WTC11 (cell line): ENCODE data around the gene LYL1. TPM values are rescaled to one million over a fixed set of nuclear protein-coding genes. Genes with fewer than 3 reads are reported as not detected.

Source experiments
- ATAC-seq: fragments of 200-7000 bp; cut with Tn5 transposase; 2 replicates; pipeline ENCODE4 v1.10.0; 2021; ENCODE audit warnings: mild to moderate bottlenecking, moderate library complexity
- CTCF ChIA-PET: fragments of 300-600 bp; sonication (Branson Sonifier 250); formaldehyde crosslinking; loops from one replicate; lab custom pipeline; 2021; ENCODE audit warnings: antibody characterized with exemption; lab: Charles Lee
- POLR2A ChIA-PET: fragments of 350-600 bp; sonication (Branson Sonifier 250); formaldehyde crosslinking; loops from one replicate; lab custom pipeline; 2021; ENCODE audit warnings: antibody characterized with exemption; lab: Charles Lee
- DNase-seq: peaks from one replicate; pipeline ENCODE4 v3.0.0; 2021; ENCODE audit warnings: low spot score
- H3K27ac Mint-ChIP-seq: 2 replicates; pipeline ENCODE4 v1.8.0; 2021; ENCODE audit warnings: mixed read lengths
- H3K27me3 Mint-ChIP-seq: 2 replicates; pipeline ENCODE4 v1.8.0; 2021; ENCODE audit warnings: low read depth, mild to moderate bottlenecking, moderate library complexity, mixed read lengths
- H3K36me3 Mint-ChIP-seq: 2 replicates; pipeline ENCODE4 v1.8.0; 2021; ENCODE audit warnings: mixed read lengths
- H3K4me1 Mint-ChIP-seq: 2 replicates; pipeline ENCODE4 v1.8.0; 2022; ENCODE audit warnings: mixed read lengths
- H3K4me3 Mint-ChIP-seq: 2 replicates; pipeline ENCODE4 v1.8.0; 2021; ENCODE audit warnings: mild to moderate bottlenecking, moderate library complexity, mixed read lengths
- H3K9me3 Mint-ChIP-seq: 2 replicates; pipeline ENCODE4 v1.8.0; 2021; ENCODE audit warnings: mixed read lengths
- CDX4 ChIP-seq: fragments of 250-450 bp; sonication (Bioruptor Pico); IDR thresholded peaks from 2 replicates; pipeline ENCODE4 v1.9.0; 2021; ENCODE audit warnings: moderate library complexity, mild to moderate bottlenecking, inconsistent platforms, borderline replicate concordance
- CREB1 ChIP-seq: sonication (generic); formaldehyde crosslinking; IDR thresholded peaks from 2 replicates; pipeline ENCODE4 v1.8.0; 2023; ENCODE audit warnings: mild to moderate bottlenecking, missing genetic modification reagents
- E2F1 ChIP-seq: sonication (generic); formaldehyde crosslinking; IDR thresholded peaks from 2 replicates; pipeline ENCODE4 v1.8.0; 2022; ENCODE audit warnings: mild to moderate bottlenecking, missing genetic modification reagents
- ELF4 ChIP-seq: sonication (generic); formaldehyde crosslinking; IDR thresholded peaks from 2 replicates; pipeline ENCODE4 v1.8.1; 2022; ENCODE audit warnings: low read depth, mild to moderate bottlenecking, moderate library complexity, missing genetic modification reagents
- ETV6 ChIP-seq: sonication (generic); formaldehyde crosslinking; IDR thresholded peaks from 2 replicates; pipeline ENCODE4 v1.8.1; 2022; ENCODE audit warnings: mild to moderate bottlenecking, missing genetic modification reagents
- MAX ChIP-seq: sonication (generic); formaldehyde crosslinking; IDR thresholded peaks from 2 replicates; pipeline ENCODE4 v1.8.0; 2022; ENCODE audit warnings: mild to moderate bottlenecking, missing genetic modification reagents
- MXD4 ChIP-seq: fragments of 250-450 bp; sonication (Bioruptor Pico); IDR thresholded peaks from 2 replicates; pipeline ENCODE4 v1.8.0; 2021; ENCODE audit warnings: mild to moderate bottlenecking, moderate library complexity, borderline replicate concordance
- OVOL2 ChIP-seq: fragments of 250-450 bp; sonication (Bioruptor Pico); IDR thresholded peaks from 2 replicates; pipeline ENCODE4 v1.9.0; 2021; ENCODE audit warnings: mild to moderate bottlenecking, borderline replicate concordance
- PRRX2 ChIP-seq: fragments of 250-450 bp; sonication (Bioruptor Pico); IDR thresholded peaks from 2 replicates; pipeline ENCODE4 v1.8.0; 2021; ENCODE audit warnings: mild to moderate bottlenecking
- SOX15 ChIP-seq: fragments of 250-450 bp; sonication (Bioruptor Pico); IDR thresholded peaks from 2 replicates; pipeline ENCODE4 v1.9.0; 2021; ENCODE audit warnings: mild to moderate bottlenecking
- ZNF317 ChIP-seq: sonication (generic); formaldehyde crosslinking; IDR thresholded peaks from 2 replicates; pipeline ENCODE4 v1.8.1; 2023; ENCODE audit warnings: low read depth, mild to moderate bottlenecking, moderate library complexity, missing genetic modification reagents, borderline replicate concordance
- ZNF423 ChIP-seq: fragments of 250-450 bp; sonication (Bioruptor Pico); IDR thresholded peaks from 2 replicates; pipeline ENCODE4 v2.1.2; 2022; ENCODE audit warnings: mild to moderate bottlenecking, moderate library complexity
- ZNF671 ChIP-seq: fragments of 250-450 bp; sonication (Bioruptor Pico); IDR thresholded peaks from 2 replicates; pipeline ENCODE4 v1.8.0; 2021; ENCODE audit warnings: mild to moderate bottlenecking
- total RNA-seq: library from RNA; stranded (reverse); gene quantifications from 3 replicates; pipeline ENCODE4 v1.2.3, GENCODE V29; 2021
- TF ChIP-seq, protein P1 (sequence below): sonication (generic); formaldehyde crosslinking; IDR thresholded peaks from 2 replicates; pipeline ENCODE4 v1.8.0; 2022; ENCODE audit warnings: mild to moderate bottlenecking, missing genetic modification reagents
- TF ChIP-seq, protein P2 (sequence below): sonication (generic); formaldehyde crosslinking; IDR thresholded peaks from 2 replicates; pipeline ENCODE4 v1.8.1; 2022; ENCODE audit warnings: low read depth, missing genetic modification reagents, borderline replicate concordance
- TF ChIP-seq, protein P3 (sequence below): sonication (generic); formaldehyde crosslinking; conservative IDR thresholded peaks from 2 replicates; pipeline ENCODE4 v1.8.1; 2023; ENCODE audit warnings: mild to moderate bottlenecking, low read depth, missing genetic modification reagents, moderate library complexity
- TF ChIP-seq, protein P4 (sequence below): fragments of 250-450 bp; sonication (Bioruptor Pico); IDR thresholded peaks from 2 replicates; pipeline ENCODE4 v2.1.2; 2022; ENCODE audit warnings: mild to moderate bottlenecking, moderate library complexity
- TF ChIP-seq, protein P5 (sequence below): sonication (generic); formaldehyde crosslinking; IDR thresholded peaks from 2 replicates; pipeline ENCODE4 v1.8.0; 2022; ENCODE audit warnings: missing genetic modification reagents

The LYL1 gene
- total RNA-seq, 1 experiment from 2014 or later = 1.2 TPM

DNA sequence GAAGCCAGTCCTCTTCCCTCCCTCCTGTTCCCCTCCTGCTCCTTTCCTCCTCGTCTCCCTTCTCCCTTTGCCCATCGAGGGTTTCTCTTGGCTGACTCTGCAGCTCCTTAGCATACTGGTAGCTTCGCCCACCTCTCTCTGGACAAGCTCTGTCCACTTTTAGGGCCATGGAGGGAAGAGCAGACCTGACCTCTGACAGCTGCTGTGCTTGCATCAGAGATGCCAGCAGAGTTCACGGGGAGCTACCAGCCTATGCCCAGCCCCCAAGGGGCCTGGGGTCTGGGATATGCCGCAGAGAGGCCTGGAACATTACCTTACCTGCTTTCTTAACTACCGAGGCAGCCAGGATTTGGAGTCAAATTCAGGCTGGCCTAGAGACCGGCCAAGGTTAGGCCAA is 19.7 kb downstream of the LYL1 start (continued):
- TF ChIP-seq ZNF317 (CRISPR knock-in tag) (no peak), SOX15 (CRISPR knock-in tag) (no peak), ETV6 (no peak), ZNF671 (CRISPR knock-in tag) (no peak)
- TF ChIP-seq, protein P1, sequence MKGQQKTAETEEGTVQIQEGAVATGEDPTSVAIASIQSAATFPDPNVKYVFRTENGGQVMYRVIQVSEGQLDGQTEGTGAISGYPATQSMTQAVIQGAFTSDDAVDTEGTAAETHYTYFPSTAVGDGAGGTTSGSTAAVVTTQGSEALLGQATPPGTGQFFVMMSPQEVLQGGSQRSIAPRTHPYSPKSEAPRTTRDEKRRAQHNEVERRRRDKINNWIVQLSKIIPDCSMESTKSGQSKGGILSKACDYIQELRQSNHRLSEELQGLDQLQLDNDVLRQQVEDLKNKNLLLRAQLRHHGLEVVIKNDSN (CRISPR knock-in tag) = no peak

DNA sequence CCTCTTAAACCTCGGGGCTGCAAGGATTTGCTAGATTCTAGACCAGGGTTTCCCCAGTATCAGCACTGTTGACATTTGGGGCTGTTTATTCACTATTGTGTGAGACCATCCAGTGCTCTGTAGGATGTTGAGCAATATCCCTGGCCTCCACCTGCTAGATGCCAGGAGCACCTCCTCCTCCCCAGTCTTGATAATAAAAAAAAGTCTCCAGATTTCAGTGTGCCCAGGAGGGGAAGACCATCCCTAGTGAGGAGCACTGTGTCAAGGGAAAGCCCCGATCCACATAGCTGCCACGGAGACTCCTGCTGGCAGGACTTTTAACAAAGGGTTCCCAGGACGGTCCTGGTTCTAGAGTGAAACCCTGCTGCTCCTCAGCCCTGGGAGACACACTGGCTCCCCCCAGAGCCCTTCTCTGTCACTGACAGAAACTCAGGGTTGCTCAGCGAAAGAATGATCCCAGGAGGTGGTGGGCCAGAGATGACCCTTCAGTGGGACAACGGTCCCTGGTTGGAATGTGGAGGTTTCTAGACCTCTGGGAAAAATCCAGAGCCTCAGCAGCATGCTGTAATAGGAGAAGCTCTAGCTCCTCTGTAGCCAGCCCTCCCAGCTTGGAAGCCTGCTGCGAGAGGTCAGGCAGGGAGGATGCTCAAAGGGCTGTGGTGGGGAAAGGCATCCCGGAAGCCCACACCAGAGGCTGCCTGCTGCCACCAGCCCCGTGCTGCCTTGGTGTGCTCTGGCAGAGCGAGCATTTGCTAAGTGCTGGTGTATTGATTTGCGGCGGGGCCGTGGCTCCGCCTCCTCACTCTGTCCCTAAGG is 20.3 kb downstream of the LYL1 start:
- 0 out of 2 replicates have a peak, but pooled peaks have one; percentile 22 for TF ChIP-seq ZNF423 (CRISPR knock-in tag)
- no peak for TF ChIP-seq OVOL2 (CRISPR knock-in tag)
- Mint-ChIP-seq H3K9me3 (no peaks in the 10 kb centered on the region), H3K4me1 (peaks cover 37% of the 10 kb centered on the region), H3K4me3 (peak overlapping the region; percentile 40; the same call in 1 of the 2 replicates), H3K27ac (no peak overlapping the region), H3K27me3 (peaks cover 19% of the 10 kb centered on the region), H3K36me3 (no peaks in the 10 kb centered on the region)
- ATAC-seq = peak; percentile 67
- CTCF ChIA-PET = interaction anchor here (1.0 to 20.5 kb wide), 8 partner anchors 9 to 197 kb away, joined by 3 to 294 read pairs (median 7); no protein-coding TSS in a partner anchor
- DNase-seq = peak; percentile 60
- POLR2A ChIA-PET = interaction anchor here (1.1 kb wide), 1 partner anchor 21 kb away, joined by 3 read pairs; no protein-coding TSS in a partner anchor

- DNase-seq = no peak
- peaks cover 37% of the 10 kb centered on the region for H3K27me3 Mint-ChIP-seq
- peaks cover 42% of the 10 kb centered on the region for H3K4me1 Mint-ChIP-seq
- no peaks in the 10 kb centered on the region for H3K36me3 Mint-ChIP-seq
- no peak for ATAC-seq
- H3K27ac Mint-ChIP-seq = no peak overlapping the region
- POLR2A ChIA-PET = no interaction called here
- H3K9me3 Mint-ChIP-seq = no peaks in the 10 kb centered on the region
- H3K4me3 Mint-ChIP-seq = no peak overlapping the region
- CTCF ChIA-PET = interaction anchor here (0.6 to 20.5 kb wide), 11 partner anchors 11 to 114 kb away, joined by 3 to 294 read pairs (median 12); no protein-coding TSS in a partner anchor
- TF ChIP-seq ELF4 (CRISPR knock-in tag) (no peak), MAX (CRISPR knock-in tag) (no peak), E2F1 (CRISPR knock-in tag) (no peak), PRRX2 (no peak), CDX4 (CRISPR knock-in tag) (no peak), CREB1 (CRISPR knock-in tag) (no peak), MXD4 (CRISPR knock-in tag) (no peak)
- TF ChIP-seq, protein P2, sequence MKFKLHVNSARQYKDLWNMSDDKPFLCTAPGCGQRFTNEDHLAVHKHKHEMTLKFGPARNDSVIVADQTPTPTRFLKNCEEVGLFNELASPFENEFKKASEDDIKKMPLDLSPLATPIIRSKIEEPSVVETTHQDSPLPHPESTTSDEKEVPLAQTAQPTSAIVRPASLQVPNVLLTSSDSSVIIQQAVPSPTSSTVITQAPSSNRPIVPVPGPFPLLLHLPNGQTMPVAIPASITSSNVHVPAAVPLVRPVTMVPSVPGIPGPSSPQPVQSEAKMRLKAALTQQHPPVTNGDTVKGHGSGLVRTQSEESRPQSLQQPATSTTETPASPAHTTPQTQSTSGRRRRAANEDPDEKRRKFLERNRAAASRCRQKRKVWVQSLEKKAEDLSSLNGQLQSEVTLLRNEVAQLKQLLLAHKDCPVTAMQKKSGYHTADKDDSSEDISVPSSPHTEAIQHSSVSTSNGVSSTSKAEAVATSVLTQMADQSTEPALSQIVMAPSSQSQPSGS (CRISPR knock-in tag) = no peak
- TF ChIP-seq, protein P3, sequence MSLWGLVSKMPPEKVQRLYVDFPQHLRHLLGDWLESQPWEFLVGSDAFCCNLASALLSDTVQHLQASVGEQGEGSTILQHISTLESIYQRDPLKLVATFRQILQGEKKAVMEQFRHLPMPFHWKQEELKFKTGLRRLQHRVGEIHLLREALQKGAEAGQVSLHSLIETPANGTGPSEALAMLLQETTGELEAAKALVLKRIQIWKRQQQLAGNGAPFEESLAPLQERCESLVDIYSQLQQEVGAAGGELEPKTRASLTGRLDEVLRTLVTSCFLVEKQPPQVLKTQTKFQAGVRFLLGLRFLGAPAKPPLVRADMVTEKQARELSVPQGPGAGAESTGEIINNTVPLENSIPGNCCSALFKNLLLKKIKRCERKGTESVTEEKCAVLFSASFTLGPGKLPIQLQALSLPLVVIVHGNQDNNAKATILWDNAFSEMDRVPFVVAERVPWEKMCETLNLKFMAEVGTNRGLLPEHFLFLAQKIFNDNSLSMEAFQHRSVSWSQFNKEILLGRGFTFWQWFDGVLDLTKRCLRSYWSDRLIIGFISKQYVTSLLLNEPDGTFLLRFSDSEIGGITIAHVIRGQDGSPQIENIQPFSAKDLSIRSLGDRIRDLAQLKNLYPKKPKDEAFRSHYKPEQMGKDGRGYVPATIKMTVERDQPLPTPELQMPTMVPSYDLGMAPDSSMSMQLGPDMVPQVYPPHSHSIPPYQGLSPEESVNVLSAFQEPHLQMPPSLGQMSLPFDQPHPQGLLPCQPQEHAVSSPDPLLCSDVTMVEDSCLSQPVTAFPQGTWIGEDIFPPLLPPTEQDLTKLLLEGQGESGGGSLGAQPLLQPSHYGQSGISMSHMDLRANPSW (CRISPR knock-in tag) = no peak
- TF ChIP-seq, protein P4, sequence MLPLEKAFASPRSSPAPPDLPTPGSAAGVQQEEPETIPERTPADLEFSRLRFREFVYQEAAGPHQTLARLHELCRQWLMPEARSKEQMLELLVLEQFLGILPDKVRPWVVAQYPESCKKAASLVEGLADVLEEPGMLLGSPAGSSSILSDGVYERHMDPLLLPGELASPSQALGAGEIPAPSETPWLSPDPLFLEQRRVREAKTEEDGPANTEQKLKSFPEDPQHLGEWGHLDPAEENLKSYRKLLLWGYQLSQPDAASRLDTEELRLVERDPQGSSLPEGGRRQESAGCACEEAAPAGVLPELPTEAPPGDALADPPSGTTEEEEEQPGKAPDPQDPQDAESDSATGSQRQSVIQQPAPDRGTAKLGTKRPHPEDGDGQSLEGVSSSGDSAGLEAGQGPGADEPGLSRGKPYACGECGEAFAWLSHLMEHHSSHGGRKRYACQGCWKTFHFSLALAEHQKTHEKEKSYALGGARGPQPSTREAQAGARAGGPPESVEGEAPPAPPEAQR (CRISPR knock-in tag) = no peak
- TF ChIP-seq, protein P5, sequence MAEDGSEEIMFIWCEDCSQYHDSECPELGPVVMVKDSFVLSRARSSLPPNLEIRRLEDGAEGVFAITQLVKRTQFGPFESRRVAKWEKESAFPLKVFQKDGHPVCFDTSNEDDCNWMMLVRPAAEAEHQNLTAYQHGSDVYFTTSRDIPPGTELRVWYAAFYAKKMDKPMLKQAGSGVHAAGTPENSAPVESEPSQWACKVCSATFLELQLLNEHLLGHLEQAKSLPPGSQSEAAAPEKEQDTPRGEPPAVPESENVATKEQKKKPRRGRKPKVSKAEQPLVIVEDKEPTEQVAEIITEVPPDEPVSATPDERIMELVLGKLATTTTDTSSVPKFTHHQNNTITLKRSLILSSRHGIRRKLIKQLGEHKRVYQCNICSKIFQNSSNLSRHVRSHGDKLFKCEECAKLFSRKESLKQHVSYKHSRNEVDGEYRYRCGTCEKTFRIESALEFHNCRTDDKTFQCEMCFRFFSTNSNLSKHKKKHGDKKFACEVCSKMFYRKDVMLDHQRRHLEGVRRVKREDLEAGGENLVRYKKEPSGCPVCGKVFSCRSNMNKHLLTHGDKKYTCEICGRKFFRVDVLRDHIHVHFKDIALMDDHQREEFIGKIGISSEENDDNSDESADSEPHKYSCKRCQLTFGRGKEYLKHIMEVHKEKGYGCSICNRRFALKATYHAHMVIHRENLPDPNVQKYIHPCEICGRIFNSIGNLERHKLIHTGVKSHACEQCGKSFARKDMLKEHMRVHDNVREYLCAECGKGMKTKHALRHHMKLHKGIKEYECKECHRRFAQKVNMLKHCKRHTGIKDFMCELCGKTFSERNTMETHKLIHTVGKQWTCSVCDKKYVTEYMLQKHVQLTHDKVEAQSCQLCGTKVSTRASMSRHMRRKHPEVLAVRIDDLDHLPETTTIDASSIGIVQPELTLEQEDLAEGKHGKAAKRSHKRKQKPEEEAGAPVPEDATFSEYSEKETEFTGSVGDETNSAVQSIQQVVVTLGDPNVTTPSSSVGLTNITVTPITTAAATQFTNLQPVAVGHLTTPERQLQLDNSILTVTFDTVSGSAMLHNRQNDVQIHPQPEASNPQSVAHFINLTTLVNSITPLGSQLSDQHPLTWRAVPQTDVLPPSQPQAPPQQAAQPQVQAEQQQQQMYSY = no peak
Measured at GRCh38 chr19:13079542-13079986, 23.1 kb downstream of the LYL1 start.
